ENCODE data around the gene HDGFL3.

DNA sequence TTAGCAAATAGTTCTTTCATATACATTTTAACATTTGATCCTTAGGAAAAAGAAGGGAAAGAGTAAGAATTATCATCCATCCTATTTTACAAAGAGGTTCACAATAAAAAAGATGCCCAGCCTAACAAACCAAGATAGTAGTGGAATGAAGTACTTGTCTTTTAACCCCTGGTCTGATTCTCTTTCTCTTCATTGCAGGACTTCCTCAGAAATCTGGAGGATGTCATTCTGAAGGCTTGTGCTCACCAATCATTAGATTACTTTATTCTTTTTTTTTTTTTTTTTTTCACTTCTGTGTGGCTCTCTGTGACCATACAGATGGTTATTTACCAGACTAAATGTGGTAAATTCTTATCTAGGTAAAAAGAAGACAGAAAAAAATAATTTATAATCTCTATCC is 7.0 kb downstream of the HDGFL3 start:
- TF ChIP-seq, protein P1, sequence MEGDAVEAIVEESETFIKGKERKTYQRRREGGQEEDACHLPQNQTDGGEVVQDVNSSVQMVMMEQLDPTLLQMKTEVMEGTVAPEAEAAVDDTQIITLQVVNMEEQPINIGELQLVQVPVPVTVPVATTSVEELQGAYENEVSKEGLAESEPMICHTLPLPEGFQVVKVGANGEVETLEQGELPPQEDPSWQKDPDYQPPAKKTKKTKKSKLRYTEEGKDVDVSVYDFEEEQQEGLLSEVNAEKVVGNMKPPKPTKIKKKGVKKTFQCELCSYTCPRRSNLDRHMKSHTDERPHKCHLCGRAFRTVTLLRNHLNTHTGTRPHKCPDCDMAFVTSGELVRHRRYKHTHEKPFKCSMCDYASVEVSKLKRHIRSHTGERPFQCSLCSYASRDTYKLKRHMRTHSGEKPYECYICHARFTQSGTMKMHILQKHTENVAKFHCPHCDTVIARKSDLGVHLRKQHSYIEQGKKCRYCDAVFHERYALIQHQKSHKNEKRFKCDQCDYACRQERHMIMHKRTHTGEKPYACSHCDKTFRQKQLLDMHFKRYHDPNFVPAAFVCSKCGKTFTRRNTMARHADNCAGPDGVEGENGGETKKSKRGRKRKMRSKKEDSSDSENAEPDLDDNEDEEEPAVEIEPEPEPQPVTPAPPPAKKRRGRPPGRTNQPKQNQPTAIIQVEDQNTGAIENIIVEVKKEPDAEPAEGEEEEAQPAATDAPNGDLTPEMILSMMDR (IDR thresholded peaks at IDR 0.05), result no peak
- TF ChIP-seq, protein P2, sequence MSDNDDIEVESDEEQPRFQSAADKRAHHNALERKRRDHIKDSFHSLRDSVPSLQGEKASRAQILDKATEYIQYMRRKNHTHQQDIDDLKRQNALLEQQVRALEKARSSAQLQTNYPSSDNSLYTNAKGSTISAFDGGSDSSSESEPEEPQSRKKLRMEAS (IDR thresholded peaks at IDR 0.05), result no peak
- no peak for TF ChIP-seq RFX5 (IDR thresholded peaks at IDR 0.05)
